Adipose tissue (tissue), 3 donors: ENCODE results near the gene GNAI2. TPM values are rescaled to one million over a fixed set of nuclear protein-coding genes. Genes with fewer than 3 reads are reported as not detected.
A peak's percentile ranks its signal among the peaks of the same experiment; 100 is the strongest.

Experiments
- H3K27ac ChIP-seq: one replicate; pipeline ENCODE4 v1.5.1; 2013; ENCODE audit warnings: low read depth, low read length
- WGBS, 3 donors: extraction: QIAGEN DNeasy Blood & Tissue Kit; methylation state at CpG; one replicate each; pipeline ENCODE4 v1.1.7; 2013; 5-methylcytosine and 5-hydroxymethylcytosine counted together
- polyA plus RNA-seq, 3 donors: library from polyadenylated mRNA; stranded (reverse); fragments of 200-250 nt; gene quantifications; one replicate each; pipeline ENCODE4 v1.2.3, GENCODE V29; 2013
- donor health status: healthy with polysubstance abuse.
- donor health status: Bipolar disorder and iron deficiency.
- donor health status: healthy.

GNAI2 gene
- polyA plus RNA-seq, 3 donors = 53.4 to 242 (median 211) TPM

DNA sequence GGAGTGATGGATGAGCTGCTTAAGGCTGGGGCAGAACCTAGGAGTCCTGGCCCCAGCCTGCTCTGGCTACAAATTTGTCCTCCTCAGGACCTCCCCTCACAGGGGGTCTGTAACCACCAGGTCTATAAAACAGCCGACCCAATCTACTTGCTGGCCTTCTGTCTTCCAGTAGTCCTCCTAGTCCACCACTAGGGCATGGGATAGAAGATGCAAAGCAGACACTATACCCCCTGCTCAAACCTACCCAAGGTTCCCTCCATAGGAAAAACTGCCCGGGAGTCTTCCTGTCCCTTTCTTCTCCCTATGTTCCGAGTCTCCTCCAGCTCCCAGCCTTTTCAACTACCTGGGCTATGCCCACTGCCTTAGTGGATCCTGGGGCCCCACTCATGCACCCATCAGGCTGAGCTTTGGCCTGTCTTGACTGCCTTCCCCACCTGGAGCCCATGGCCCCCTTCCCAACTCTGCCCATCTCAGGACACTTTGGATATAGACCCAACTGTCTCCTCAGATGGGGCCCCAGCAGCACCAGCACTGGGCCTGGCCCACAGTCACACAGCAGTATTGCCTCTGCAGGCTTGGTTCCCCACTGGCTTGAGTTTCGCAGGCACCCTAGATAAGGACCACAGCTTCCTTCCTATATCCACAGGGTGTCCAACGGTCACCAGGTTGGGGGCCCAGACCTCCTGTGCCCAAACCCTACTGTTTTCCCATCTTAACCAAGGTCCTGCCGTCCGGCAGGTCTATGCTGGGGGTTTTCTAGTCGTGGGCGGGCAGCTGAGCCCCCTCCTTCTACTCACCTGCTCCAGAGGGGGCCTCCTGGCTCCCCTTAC lies 62.1 kb downstream of the GNAI2 start:
- 33 to 56% (median 33%) methylated on average over 9 of the region's 9 CpGs for WGBS, 3 donors
- H3K27ac ChIP-seq = no peak overlapping the region

DNA sequence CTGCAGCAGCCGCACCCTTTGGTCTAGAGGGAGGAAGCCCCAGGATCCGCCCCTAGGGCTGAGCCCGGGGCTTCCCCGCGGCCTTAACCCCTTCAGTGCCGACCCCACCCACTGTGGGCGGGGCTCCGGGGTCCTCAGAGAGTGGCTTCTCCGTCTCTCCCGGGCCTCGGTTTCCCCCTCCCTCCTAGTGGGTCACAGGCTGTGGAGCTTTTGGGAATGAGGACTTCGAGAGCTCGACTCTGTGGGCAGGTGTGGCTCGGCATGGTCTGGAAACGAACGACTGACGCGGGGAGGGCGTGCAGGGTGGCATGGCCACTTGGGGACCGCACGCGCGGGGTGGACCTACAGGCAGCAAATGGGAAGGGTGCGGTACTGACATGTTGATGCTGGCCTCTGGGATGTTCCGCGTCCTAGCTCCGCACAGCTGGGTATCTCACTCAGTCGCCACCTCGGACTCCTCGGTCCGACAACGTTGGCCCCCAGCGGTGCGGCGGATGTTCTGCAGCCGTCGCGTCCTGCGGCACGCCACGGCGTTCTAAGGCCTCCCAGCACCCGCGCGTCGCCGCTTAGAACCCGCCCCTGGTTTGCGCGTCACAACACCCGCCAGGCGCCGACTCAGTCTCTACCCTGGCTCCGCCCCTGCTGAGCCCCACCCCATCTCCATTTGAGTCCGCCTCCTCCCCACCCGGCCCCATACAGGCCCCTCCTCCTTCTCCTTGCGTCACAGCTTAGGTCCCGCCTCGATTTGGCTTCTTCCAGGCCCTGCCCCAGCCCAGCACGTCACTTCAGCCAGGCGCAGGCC lies 63.0 kb downstream of the GNAI2 start, which contains the start of the genes HYAL3 and NAA80:
Gene HYAL3, minus strand, starts transcription at position 570 of the 802 bp plus-strand sequence. CDS start 3,803 bp downstream, outside the sequence.
Gene NAA80, minus strand, starts transcription at position 570 of the 802 bp plus-strand sequence. CDS start 1,942 bp downstream, outside the sequence.
- H3K27ac ChIP-seq = peak within 1 kb of the TSS; percentile 29
- WGBS, 3 donors = 0 to 1% (median 0%) methylated on average over 55 to 61 of the region's 61 CpGs

DNA sequence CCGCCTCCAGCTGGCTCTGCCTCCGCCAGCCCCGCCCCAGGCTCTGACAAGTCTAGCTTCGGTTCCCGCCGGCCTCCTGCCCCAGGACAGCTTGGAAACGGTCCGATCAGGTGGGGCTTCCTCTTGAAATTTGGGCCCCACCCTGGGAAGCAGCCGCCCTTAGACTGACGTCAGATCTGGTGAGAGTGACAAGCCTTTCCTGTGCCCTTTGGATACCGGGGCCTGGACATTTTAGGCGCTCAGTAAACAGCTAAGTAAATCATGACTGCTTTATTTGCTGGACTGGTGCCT lies 63.6 kb downstream of the GNAI2 start:
- peak overlapping the region; percentile 29 for H3K27ac ChIP-seq
- WGBS, 3 donors = 0 to 2% (median 1%) methylated on average over 12 of the region's 12 CpGs

DNA sequence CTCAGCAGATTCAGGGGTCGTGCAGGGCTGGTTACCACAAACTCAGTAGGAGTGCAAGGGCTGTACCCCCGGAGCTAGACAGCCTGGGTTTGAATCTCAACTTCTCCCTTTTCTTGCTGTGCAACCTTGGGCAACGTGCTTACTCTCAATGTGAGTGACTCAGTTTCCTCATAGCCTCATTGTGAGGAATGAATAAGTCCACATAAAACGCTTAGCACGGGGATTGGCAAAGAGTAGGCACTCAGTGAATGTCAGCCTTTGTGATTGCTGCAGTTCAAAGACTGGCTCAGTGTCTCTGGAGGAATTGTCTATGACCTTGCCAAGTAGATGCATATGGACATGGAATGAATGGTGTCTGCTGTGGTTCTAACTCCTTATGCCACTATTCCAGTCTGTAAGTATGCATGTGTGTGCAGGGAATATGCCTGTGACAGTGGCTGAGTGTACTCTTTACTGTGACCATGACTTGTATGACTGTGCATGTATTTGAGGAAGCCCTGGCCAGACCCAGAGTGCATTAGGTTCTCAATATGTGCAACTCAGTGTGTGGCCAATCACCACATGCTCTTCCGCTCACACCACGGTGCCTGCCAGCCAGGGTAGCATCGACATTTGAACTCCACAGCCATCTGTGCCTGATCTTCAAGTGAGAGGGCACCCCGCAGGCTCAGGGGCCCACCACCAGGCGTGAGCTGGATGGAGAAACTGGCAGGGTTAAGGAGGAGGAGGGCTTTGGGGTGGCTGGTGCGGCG lies 64.1 kb downstream of the GNAI2 start:
- WGBS, 3 donors = 39 to 52% (median 40%) methylated on average over 12 of the region's 12 CpGs
- peak overlapping the region; percentile 40 for H3K27ac ChIP-seq

DNA sequence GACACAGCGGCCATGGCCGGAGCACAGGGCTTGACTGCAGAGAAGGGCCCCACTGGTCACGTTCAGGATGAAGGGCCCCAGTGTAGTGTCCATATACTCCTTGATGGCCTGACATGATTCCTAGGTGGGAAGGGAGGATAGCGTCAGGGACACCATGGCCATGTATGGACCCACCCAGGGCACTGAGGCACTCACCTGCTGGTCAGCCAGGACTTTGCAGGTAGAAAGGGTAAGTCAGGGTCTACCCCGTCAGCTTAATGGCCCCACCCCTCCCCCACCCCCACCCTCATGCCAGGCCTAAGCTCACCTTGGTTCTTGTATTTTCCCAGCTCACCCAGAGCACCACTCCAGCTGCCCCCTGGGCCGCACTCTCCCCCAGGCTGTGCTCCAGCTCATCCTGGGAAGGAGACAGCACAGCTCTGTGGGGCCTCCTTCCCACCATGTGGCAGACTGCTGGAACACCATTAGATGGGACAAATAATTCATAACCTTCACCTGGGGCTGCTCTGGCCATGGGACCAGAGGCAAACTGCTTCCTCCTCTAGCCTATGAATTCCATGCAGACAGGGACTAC lies 64.8 kb downstream of the GNAI2 start:
- WGBS, 3 donors = 85 to 98% (median 88%) methylated on average over 6 of the region's 6 CpGs
- H3K27ac ChIP-seq = peak overlapping the region; percentile 40

DNA sequence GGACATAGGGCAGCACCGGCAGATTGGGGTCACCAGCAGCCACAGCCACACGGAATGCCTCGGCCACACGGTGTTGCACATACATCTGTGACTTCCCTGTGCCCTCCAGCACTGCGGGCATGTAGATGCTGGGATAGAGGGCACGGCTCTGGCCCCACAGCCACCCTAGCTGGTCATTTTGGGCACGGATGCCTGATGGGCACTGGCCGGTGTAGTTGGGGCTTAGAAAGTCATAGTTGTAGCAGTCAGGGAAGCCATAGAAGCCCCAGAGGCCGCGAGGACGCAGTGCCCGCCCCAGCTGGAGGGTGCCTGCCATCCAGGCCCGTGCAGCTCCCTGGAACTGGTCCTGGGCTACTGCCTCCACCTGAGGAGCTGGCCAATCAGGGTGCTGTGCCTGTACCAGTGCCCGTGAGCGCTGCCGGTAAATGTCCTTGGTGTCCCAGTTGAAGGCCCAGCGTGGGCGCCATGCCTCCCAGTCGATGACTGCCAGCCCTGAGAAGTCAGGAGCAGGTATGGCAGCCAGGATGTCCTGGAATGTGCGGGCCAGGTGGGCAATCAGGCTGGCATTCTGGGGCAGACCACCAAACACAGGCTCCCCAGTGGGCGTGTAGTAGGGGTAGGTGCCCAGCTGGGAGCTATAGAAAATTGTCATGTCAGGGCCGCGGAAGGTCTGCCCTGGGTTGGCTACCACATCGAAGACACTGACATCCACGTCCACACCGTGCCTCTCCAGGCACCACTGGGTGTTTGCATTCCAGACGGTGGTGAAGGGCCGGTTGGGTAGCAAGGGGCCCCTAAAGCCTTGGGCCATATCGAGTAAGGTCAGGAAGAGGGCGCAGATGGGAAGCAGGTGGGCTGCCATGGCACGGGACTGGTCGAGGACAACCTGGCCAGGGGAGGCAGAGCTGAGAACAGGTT lies 66.3 kb downstream of the GNAI2 start:
- H3K27ac ChIP-seq = no peak overlapping the region
- WGBS, 3 donors = 82 to 88% (median 85%) methylated on average over 32 of the region's 32 CpGs

DNA sequence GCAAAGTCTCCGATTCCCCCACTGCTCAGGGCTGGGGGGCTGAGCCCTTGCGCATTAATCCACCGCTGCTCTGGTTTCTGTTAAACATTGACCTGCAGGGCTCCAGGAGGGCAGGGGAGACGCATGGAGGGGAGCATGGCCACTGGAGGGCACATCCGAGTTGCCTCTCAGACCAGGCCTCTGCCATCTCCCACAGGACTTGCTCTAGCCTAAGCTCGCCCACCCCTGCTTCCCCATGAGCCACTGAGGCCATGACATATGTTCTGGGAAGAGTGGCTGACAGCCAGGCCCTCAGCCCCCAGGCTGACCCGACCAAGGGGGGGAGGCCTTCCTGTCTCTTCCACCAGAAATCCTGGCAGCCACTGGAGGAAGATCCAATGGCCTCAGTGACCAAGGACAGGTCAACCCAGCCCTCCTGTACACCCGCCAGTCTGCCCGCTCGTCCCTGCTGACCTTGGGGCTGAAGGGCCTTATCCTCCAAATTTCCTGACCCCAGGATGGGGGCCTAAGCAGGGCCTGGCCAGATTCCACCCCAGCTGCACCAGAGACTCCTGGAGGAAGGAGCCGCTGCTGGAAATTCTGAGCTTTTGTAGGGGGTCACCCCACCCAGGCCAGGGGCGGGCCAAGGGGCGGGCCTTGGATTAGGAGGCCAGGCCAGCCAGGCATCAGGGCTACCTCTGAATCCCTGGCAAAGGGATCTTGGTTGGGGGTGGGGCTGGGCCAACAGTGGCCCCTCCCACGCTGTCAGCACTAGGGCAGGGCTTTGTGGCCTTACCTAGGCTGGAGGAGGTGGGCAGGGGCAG lies 67.2 kb downstream of the GNAI2 start, which contains the start of gene HYAL1:
Gene HYAL1, minus strand, starts transcription at position 562 of the 803 bp plus-strand sequence. CDS start 618 bp downstream, outside the sequence.
- 51 to 55% (median 54%) methylated on average over 14 of the region's 14 CpGs for WGBS, 3 donors
- no peak within 1 kb of the TSS for H3K27ac ChIP-seq

DNA sequence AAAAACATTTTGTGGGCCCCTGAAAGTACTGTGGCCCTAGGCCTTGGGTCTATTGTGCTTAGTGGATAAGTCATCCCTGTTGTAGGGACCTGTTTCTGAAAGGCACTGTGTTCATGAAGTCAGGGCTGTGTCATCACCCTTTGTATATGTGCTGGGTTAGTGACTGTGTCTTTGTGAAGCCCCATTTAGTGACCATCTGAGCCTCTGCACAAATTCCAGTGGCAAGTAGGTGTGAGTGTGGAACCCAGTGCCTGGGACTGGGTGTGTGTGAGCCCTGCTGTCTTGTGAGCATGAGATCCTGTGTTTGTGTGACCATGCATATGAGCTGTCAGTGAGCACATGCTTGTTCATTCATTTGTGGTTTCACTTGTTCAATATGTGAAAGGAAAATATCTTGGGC lies 68.6 kb downstream of the GNAI2 start:
- H3K27ac ChIP-seq = no peak overlapping the region

Other genes with a start within 250 kb of the GNAI2 start
- 10 to 100 TPM; 54.6 to 76.0 (median 60.2) TPM for gene RBM5, start 147.3 kb upstream of the GNAI2 start, polyA plus RNA-seq
- 10 to 100 TPM in 2 of 3 donors, 1 to 10 TPM in 1; 5.5 to 35.5 (median 23.8) TPM for gene SEMA3F, start 80.9 kb upstream of the GNAI2 start, polyA plus RNA-seq
- gene GNAT1, start 44.6 kb upstream of the GNAI2 start, polyA plus RNA-seq = under 1 TPM in 1 of 3 donors, not detected in 2; 0.13 TPM
- gene SLC38A3, start 30.9 kb upstream of the GNAI2 start, polyA plus RNA-seq = 10 to 100 TPM in 1 of 3 donors, under 1 TPM in 1, not detected in 1; 0.34 to 22.0 TPM
- 10 to 100 TPM; 17.9 to 29.2 (median 21.1) TPM for gene SEMA3B, start 32.9 kb downstream of the GNAI2 start, polyA plus RNA-seq
- under 1 TPM in 2 of 3 donors, not detected in 1; 0.15 TPM for gene LSMEM2, start 42.9 kb downstream of the GNAI2 start, polyA plus RNA-seq
- 100 to 1,000 TPM in 1 of 3 donors, 10 to 100 TPM in 2; 54.3 to 114 (median 77.3) TPM for gene IFRD2, start 56.2 kb downstream of the GNAI2 start, polyA plus RNA-seq
- 1 to 10 TPM; 1.7 to 4.0 (median 2.5) TPM for gene HYAL3, start 63.2 kb downstream of the GNAI2 start, polyA plus RNA-seq
- gene NAA80, start 63.2 kb downstream of the GNAI2 start, polyA plus RNA-seq = 10 to 100 TPM in 1 of 3 donors, 1 to 10 TPM in 2; 7.0 to 14.4 (median 7.6) TPM
- 10 to 100 TPM in 2 of 3 donors, 1 to 10 TPM in 1; 6.3 to 19.0 (median 14.9) TPM for gene HYAL1, start 67.4 kb downstream of the GNAI2 start, polyA plus RNA-seq
- 100 to 1,000 TPM in 1 of 3 donors, 10 to 100 TPM in 2; 29.0 to 140 (median 80.3) TPM for gene HYAL2, start 86.5 kb downstream of the GNAI2 start, polyA plus RNA-seq
- 10 to 100 TPM; 26.3 to 56.5 (median 31.2) TPM for gene TUSC2, start 92.0 kb downstream of the GNAI2 start, polyA plus RNA-seq
- gene RASSF1, start 104.6 kb downstream of the GNAI2 start, polyA plus RNA-seq = 10 to 100 TPM; 39.4 to 44.6 (median 43.7) TPM
- 1 to 10 TPM in 1 of 3 donors, under 1 TPM in 1, not detected in 1; 0.28 to 1.1 TPM for gene ZMYND10, start 109.5 kb downstream of the GNAI2 start, polyA plus RNA-seq
- gene NPRL2, start 114.6 kb downstream of the GNAI2 start, polyA plus RNA-seq = 10 to 100 TPM; 13.1 to 23.9 (median 14.5) TPM
- 10 to 100 TPM; 13.2 to 25.3 (median 19.7) TPM for gene CYB561D2, start 114.7 kb downstream of the GNAI2 start, polyA plus RNA-seq
- 10 to 100 TPM; 13.5 to 39.1 (median 23.4) TPM for gene TMEM115, start 123.3 kb downstream of the GNAI2 start, polyA plus RNA-seq